BE2C (cell line): ENCODE results near the gene IL13.

ENCODE experiments used
- DNase-seq: peaks from one replicate; pipeline ENCODE4 v3.0.0-alpha.2; 2020
- H3K27me3 ChIP-seq: fragments of 250-450 bp; sonication (Bioruptor Pico); 2 replicates; pipeline ENCODE4 v1.5.1; 2020; ENCODE audit warnings: mild to moderate bottlenecking
- H3K36me3 ChIP-seq: fragments of 250-450 bp; sonication (Bioruptor Pico); 2 replicates; pipeline ENCODE4 v1.5.1; 2020; ENCODE audit warnings: mild to moderate bottlenecking
- H3K4me1 ChIP-seq: fragments of 250-450 bp; sonication (Bioruptor Pico); 2 replicates; pipeline ENCODE4 v1.5.1; 2020
- H3K4me3 ChIP-seq: 2 replicates; pipeline ENCODE4 v1.5.1; 2011; ENCODE audit warnings: low read depth, low read length
- H3K9me3 ChIP-seq: fragments of 250-450 bp; sonication (Bioruptor Pico); 2 replicates; pipeline ENCODE4 v1.5.1; 2020
- TF ChIP-seq, protein P1 (sequence below): IDR thresholded peaks from 2 replicates; pipeline ENCODE4 v1.5.1; 2012; ENCODE audit warnings: mild to moderate bottlenecking, low read depth, low read length

The IL13 gene

DNA sequence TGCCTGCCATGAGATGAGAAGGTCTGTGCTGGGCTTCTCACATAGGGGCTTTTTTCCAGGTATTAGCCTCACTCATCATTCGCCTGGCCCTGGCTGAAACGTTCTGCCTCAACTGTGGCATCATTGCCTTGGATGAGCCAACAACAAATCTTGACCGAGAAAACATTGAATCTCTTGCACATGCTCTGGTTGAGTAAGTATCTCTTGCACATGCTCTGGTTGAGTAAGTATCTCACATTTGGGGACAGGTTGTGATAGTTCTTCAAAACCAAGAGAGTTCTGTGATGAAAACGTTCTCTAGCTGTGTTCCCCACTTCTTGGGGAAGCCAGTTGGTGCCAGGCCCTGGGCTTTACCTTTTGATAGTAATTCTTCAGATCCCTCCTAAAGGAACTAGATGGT is 17.4 kb upstream of the IL13 start:
- no peaks in the 10 kb centered on the region for H3K9me3 ChIP-seq
- no peaks in the 10 kb centered on the region for H3K4me1 ChIP-seq
- no peak for DNase-seq
- H3K4me3 ChIP-seq, result no peak overlapping the region
- TF ChIP-seq, protein P1, sequence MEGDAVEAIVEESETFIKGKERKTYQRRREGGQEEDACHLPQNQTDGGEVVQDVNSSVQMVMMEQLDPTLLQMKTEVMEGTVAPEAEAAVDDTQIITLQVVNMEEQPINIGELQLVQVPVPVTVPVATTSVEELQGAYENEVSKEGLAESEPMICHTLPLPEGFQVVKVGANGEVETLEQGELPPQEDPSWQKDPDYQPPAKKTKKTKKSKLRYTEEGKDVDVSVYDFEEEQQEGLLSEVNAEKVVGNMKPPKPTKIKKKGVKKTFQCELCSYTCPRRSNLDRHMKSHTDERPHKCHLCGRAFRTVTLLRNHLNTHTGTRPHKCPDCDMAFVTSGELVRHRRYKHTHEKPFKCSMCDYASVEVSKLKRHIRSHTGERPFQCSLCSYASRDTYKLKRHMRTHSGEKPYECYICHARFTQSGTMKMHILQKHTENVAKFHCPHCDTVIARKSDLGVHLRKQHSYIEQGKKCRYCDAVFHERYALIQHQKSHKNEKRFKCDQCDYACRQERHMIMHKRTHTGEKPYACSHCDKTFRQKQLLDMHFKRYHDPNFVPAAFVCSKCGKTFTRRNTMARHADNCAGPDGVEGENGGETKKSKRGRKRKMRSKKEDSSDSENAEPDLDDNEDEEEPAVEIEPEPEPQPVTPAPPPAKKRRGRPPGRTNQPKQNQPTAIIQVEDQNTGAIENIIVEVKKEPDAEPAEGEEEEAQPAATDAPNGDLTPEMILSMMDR, result no peak
- no peaks in the 10 kb centered on the region for H3K27me3 ChIP-seq
- H3K36me3 ChIP-seq, result peaks cover 25% of the 10 kb centered on the region

DNA sequence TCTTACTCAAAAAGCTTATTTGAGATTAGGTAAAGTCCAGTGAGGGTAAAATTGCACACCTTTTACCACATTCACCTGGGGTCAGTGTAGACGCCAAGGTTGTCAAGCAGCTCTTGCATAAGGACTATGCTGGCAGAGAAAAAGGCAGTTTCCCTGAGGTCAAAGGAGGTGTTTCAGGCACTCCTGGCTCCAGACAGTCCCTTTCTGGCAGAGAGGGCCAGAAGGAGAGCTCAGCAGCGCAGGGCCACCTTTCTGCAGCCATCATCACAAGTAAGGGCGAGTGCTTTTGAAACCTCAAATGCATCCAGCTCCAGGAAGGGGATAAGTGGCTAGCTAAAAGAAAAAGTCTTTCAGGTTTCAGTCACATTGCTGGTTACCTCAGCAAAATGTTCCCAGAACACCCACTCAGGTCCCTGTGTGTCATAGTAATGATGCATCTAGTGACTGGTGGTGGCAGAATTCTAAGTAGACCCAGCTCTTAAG is 16.7 kb upstream of the IL13 start:
- Histone ChIP-seq H3K4me3 (no peak overlapping the region), H3K9me3 (no peaks in the 10 kb centered on the region), H3K27me3 (no peaks in the 10 kb centered on the region), H3K4me1 (no peaks in the 10 kb centered on the region), H3K36me3 (peaks cover 25% of the 10 kb centered on the region)
- TF ChIP-seq, protein P1, result no peak
- DNase-seq, result no peak

DNA sequence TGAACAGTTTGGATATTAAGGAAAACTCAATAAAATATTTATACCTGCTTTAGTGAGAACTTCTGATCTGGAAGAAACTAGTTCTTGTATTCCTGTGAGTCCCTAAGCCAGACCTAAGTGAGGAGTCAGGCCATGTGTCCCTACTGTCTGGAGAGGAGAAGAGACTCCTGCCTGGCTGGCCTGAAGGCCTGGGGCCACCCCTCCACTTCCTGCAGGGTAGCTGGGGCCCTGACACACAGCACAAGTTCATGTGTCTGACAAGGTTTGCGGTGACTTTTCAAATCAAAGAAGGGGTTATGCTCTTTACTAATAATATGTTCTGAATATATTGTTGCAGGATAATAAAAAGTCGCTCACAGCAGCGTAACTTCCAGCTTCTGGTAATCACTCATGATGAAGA is 16.1 kb upstream of the IL13 start:
- TF ChIP-seq, protein P1, result no peak
- no peak for DNase-seq
- Histone ChIP-seq H3K4me1 (no peaks in the 10 kb centered on the region), H3K9me3 (no peaks in the 10 kb centered on the region), H3K36me3 (peaks cover 25% of the 10 kb centered on the region), H3K27me3 (no peaks in the 10 kb centered on the region), H3K4me3 (no peak overlapping the region)

DNA sequence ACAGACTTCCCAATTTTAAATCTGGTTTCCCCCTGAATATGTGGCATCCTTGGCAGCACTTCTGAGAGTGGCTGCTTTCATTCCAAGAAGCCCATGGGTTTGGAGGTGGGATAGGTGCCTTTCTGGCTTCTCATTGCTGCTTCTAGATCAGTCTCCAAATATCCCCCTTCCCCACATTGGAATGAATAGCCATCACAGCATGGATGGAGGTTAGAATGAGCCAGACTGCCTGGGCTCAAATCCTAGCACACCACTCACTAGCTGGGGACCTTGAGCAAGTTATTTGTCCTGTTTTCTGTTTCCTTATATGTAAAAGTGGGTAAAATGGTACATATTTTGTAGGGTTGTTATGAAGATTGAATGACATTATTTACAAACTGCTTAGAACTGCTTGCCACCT is 13.8 kb upstream of the IL13 start:
- H3K9me3 ChIP-seq, result no peaks in the 10 kb centered on the region
- no peaks in the 10 kb centered on the region for H3K4me1 ChIP-seq
- TF ChIP-seq, protein P1, result no peak
- no peak for DNase-seq
- peaks cover 10% of the 10 kb centered on the region; the same call in 1 of the 2 replicates for H3K36me3 ChIP-seq
- H3K4me3 ChIP-seq, result no peak overlapping the region
- no peaks in the 10 kb centered on the region for H3K27me3 ChIP-seq

DNA sequence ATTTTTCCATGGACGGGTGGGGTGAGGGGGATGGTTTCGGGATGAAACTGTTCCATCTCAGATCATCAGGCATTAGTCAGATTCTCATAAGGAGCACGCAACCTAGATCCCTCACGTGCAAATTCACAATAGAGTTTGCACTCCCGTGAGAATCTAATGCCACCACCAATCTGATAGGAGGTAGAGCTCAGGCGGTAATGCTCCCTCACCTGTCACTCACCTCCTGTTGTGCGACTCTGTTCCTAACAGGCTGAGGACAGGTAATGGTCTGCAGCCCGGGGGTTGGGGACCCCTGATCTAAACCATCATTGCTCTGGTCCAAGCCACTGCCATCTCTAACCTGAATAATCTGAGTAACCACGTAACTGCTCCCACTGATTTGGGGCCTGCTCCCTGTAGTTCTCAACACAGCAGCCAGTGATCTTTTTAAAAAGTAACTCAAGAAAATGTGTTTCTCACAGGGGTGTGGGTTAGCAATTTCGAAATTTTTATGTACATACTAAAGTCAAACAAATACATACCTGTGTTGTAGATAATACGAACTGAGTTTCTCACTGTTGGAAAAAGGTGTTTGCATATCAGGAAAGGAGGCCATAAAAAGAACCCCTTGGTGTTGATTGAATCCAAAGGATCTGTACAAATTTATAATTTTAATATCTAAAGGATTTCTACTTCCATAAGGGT is 11.2 kb upstream of the IL13 start:
- TF ChIP-seq, protein P1, result no peak
- DNase-seq, result no peak

DNA sequence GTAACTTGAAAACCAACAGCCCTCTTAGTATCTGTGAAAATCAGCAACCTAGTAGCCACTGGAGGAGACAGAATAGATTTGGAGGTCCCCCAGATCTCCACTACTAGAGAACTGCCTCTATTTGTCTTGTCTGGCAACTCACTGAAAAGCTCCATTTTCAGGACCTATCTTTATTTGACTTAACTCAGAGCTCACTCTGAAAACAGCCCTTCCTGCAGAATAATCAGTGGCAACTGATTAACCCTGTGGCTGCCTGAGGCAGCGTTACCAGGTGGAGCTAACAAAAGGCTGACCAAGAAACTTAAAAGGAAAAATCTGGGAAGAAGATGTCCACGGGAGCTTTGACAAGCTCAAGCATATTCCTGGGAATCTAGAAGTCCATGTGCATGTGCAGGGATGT is 10.5 kb upstream of the IL13 start:
- Histone ChIP-seq H3K9me3 (no peaks in the 10 kb centered on the region), H3K4me1 (no peaks in the 10 kb centered on the region), H3K36me3 (no peaks in the 10 kb centered on the region), H3K4me3 (no peak overlapping the region), H3K27me3 (no peaks in the 10 kb centered on the region)
- TF ChIP-seq, protein P1, result no peak
- DNase-seq, result no peak

More for the DNA sequence above, 11.2 kb upstream of the IL13 start:
- Histone ChIP-seq H3K4me1 (no peaks in the 10 kb centered on the region), H3K4me3 (no peak overlapping the region), H3K36me3 (no peaks in the 10 kb centered on the region), H3K27me3 (no peaks in the 10 kb centered on the region), H3K9me3 (no peaks in the 10 kb centered on the region)
